Heart right ventricle (tissue), 16 donors: ENCODE measurements around the gene SEMA4F. TPM values are rescaled to one million over a fixed set of nuclear protein-coding genes. Genes with fewer than 3 reads are reported as not detected.

Experiments used
- ATAC-seq, 8 donors: fragments of 200-7000 bp; cut with Tn5 transposase; one replicate each; pipeline ENCODE4 v1.9.1; 2020; ENCODE audit warnings: mild to moderate bottlenecking in 8 of 8, moderate library complexity in 8 of 8, moderate number of reproducible peaks in 1 of 8
- DNase-seq, 2 donors: peaks; one replicate each; pipeline ENCODE4 v3.0.0-alpha.2; 2020
- H3K27ac ChIP-seq, 10 donors: fragments of 200-600 bp; sonication (generic) in 2 of 10; one replicate each; pipeline versions ENCODE4 v1.5.0 to v1.8.0; 2020 to 2022; ENCODE audit warnings: mild to moderate bottlenecking in 3 of 10
- H3K27me3 ChIP-seq, 7 donors: fragments of 200-600 bp; one replicate each; pipeline ENCODE4 v1.8.0; 2021 to 2022; ENCODE audit warnings: mild to moderate bottlenecking in 2 of 7
- H3K36me3 ChIP-seq, 9 donors: fragments of 200-600 bp; sonication (generic) in 1 of 9; one replicate each; pipeline versions ENCODE4 v1.5.0 to v1.8.0; 2020 to 2022; ENCODE audit warnings: mild to moderate bottlenecking in 2 of 9
- H3K4me1 ChIP-seq, 9 donors: fragments of 200-600 bp; sonication (generic) in 1 of 9; one replicate each; pipeline versions ENCODE4 v1.5.0 to v1.8.0; 2020 to 2022; ENCODE audit warnings: mild to moderate bottlenecking in 4 of 9
- H3K4me3 ChIP-seq, 10 donors: fragments of 200-600 bp; sonication (generic) in 2 of 10; one replicate each; pipeline versions ENCODE4 v1.5.0 to v1.8.0; 2020 to 2022; ENCODE audit warnings: mild to moderate bottlenecking in 7 of 10, moderate library complexity in 2 of 10
- H3K9me3 ChIP-seq, 11 donors: fragments of 200-600 bp in 10 of 11; sonication (generic) in 2 of 11; one replicate each; pipeline versions ENCODE4 v1.5.0 to v1.8.0; 2013 to 2022; ENCODE audit warnings: mild to moderate bottlenecking in 2 of 11, control low read depth in 1 of 11, moderate library complexity in 1 of 11
- CTCF ChIP-seq, 9 donors: fragments of 200-600 bp; sonication (generic) in 2 of 9; IDR thresholded peaks; one replicate each; pipeline versions ENCODE4 v1.5.0 to v1.8.0; 2021 to 2022; ENCODE audit warnings: antibody characterized with exemption in 9 of 9, mild to moderate bottlenecking in 5 of 9, moderate library complexity in 1 of 9
- WGBS, 2 donors: extraction: QIAGEN DNeasy Blood & Tissue Kit; methylation state at CpG; one replicate each; pipeline ENCODE4 v1.1.7; 2013; ENCODE audit warnings: inconsistent platforms in 1 of 2; 5-methylcytosine and 5-hydroxymethylcytosine counted together
- intact Hi-C, 10 donors: fragments of 100-400 bp; cut with DNase I; formaldehyde crosslinking; loops; one replicate each; pipeline versions ENCODE4 v1.11.1 to v1.14.2; 2022
- polyA plus RNA-seq, 2 donors: library from polyadenylated mRNA; stranded (reverse); fragments of 200-250 nt; gene quantifications; one replicate each; pipeline ENCODE4 v1.2.3, GENCODE V29; 2013
- total RNA-seq, 10 donors: library from RNA; stranded (reverse); fragmentation: NEBNext Ultra II Directional in 3 of 10; extraction: Animal tissue kit (Norgen Biotek cat#: 25700) in 3 of 10; gene quantifications; one replicate each; pipeline versions ENCODE4 v1.2.1 to v1.2.4, GENCODE V29; 2021 to 2023
- donor health status: Arrhythmogenic right ventricular cardiomyopathy.
- donor health status: ischemic (EF 13 %, LVEDD 7.1; RV severe dilation, severe dysfunction).
- donor health status: healthy with polysubstance abuse.
- donor health status: DM: no; HTN: yes; CAD: no.
- donor health status: DM: no; HTN: no; CAD: no.
- donor health status: ischemic (EF 25% LVEDD 6.9; RV normal size, moderate dysfunction).
- donor health status: ischemic (EF 25% LVEDD 5.7; RV mildly dilated, moderate dysfunction).
- donor health status: healthy.
- donor health status: DM: yes; HTN: yes; CAD: no.
- donor health status: Ischemic cardiomyopathy.
- donor health status: ischemic (EF 35%, LVEDD 5.7; RV mildly dilated, moderate dysfunction).
- donor health status: nonischemic (EF 11% LVEDD 7.7; RV severe dilation, severe dysfunction).
- donor health status: DM: yes; HTN: yes; CAD: no.
- donor health status: PGD.
- donor health status: ischemic (EF 29% LVEDD 5.4; RV normal size, mild dysfunction).
- donor health status: nonischemic (EF 23%, LVEDD 6.1; RV moderate dilation, normal function).

SEMA4F gene
- total and polyA plus RNA-seq, 12 donors, result 1.1 to 5.1 (median 2.5) TPM

- no peaks in the 10 kb centered on the region for H3K9me3 ChIP-seq
- no peaks in the 10 kb centered on the region for H3K36me3 ChIP-seq
- H3K4me3 ChIP-seq, result no peak overlapping the region
- H3K4me1 ChIP-seq, result peaks cover 0 to 3% (median 0%) of the 10 kb centered on the region in 9 donors
- ATAC-seq (peak in 3 of 8 donors; percentile 55 to 67 (median 61)), DNase-seq (no peak)
- 72 to 79% methylated on average over 3 of the region's 3 CpGs for WGBS, 2 donors
- H3K27ac ChIP-seq, result peak overlapping the region in 1 of 10 donors; percentile 13
- peaks cover 0 to 5% (median 0%) of the 10 kb centered on the region in 7 donors for H3K27me3 ChIP-seq
- no peak for TF ChIP-seq CTCF (IDR thresholded peaks at IDR 0.05)
- intact Hi-C loops, result no loop called here
These were observed 21.7 kb upstream of the SEMA4F start for GRCh38 chr2:74632209-74632938.

DNA sequence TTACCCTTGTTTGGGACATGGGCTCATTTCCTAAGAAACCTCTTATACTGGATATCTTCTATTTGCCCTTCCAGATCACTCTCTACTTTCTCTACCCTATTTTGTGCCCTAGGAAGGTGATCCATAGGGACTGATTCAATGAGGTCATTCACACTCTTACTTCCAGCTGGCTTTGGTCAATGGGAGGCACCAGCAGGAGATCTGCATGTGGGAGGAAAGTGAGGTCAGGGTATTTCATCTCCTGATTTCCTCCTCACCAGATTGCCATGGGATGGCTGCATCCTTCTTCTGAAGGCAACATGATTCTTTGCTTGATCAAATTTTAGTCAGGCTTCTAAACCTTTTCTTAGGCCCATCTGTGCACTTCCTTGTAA lies 21.1 kb upstream of the SEMA4F start:
- peaks cover 0 to 10% (median 0%) of the 10 kb centered on the region in 7 donors for H3K27me3 ChIP-seq
- DNase-seq (no peak), ATAC-seq (peak in 3 of 8 donors; percentile 38 to 77 (median 61))
- H3K9me3 ChIP-seq, result no peaks in the 10 kb centered on the region
- no peak overlapping the region for H3K27ac ChIP-seq
- intact Hi-C loops, result no loop called here
- peaks cover 0 to 3% (median 0%) of the 10 kb centered on the region in 9 donors for H3K4me1 ChIP-seq
- H3K4me3 ChIP-seq, result no peak overlapping the region
- TF ChIP-seq CTCF (IDR thresholded peaks at IDR 0.05), result no peak
- no peaks in the 10 kb centered on the region for H3K36me3 ChIP-seq

DNA sequence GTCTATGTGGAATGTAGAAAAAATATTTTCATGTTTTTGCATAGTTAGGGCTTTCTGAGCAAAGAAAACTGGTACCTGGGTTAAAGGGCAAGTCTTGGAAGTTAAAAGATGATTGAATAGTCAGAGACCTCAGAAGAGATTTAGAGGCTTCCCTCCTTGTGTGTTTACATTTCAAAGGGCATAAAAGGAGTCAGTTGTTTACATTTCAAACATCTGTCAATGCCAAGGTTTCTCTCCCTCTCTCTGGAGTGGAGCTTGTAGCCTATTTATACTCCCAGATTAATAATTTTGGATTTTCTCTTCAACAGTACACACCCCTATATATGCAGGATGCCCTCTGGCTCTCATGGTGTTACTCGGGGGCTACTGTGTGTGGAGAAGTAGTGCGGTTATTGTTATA lies 14.5 kb upstream of the SEMA4F start:
- Histone ChIP-seq H3K27ac (no peak overlapping the region), H3K27me3 (peaks cover 0 to 44% (median 11%) of the 10 kb centered on the region in 7 donors), H3K4me1 (no peaks in the 10 kb centered on the region), H3K36me3 (no peaks in the 10 kb centered on the region), H3K9me3 (no peaks in the 10 kb centered on the region), H3K4me3 (no peak overlapping the region)
- intact Hi-C loops, result no loop called here
- no peak for TF ChIP-seq CTCF (IDR thresholded peaks at IDR 0.05)
- 94% methylated on average over 2 of the region's 2 CpGs for WGBS, 2 donors
- no peak for ATAC-seq
- no peak for DNase-seq

DNA sequence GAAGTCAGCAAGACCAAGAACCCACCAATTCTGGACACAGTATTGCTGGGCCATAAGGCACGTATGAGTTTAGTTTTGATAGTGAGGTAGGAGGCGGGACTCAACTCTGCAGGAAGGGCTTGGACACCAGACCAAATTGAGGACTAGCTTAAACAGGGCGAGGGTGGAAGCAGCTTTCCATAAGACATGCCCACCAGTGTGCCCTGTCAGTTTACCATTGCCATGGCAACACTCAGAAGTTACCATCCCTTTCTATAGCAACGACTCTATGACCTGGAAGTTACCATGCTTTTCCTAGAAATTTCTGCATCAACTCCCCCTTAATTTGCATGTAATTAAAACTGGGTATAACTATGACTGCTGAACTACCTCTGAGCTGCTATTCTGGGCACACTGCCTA lies 8.7 kb upstream of the SEMA4F start:
- Histone ChIP-seq H3K27ac (no peak overlapping the region), H3K27me3 (peaks cover 0 to 65% (median 43%) of the 10 kb centered on the region in 7 donors)

More for the DNA sequence above, 8.7 kb upstream of the SEMA4F start:
- no peak for TF ChIP-seq CTCF (IDR thresholded peaks at IDR 0.05)
- no peak overlapping the region for H3K4me3 ChIP-seq
- peaks cover 0 to 5% (median 0%) of the 10 kb centered on the region in 9 donors for H3K4me1 ChIP-seq
- no peak for ATAC-seq
- intact Hi-C loops, result no loop called here
- no peaks in the 10 kb centered on the region for H3K36me3 ChIP-seq
- no peak for DNase-seq
- no peaks in the 10 kb centered on the region for H3K9me3 ChIP-seq
- WGBS, 2 donors, result 72 to 79% methylated on average over 4 of the region's 4 CpGs
